ENCODE data around the gene AARS2.

GRCh38 chr6:44300292-44300823 lies 12.8 kb downstream of the AARS2 start:
- TF ChIP-seq CTCF (IDR thresholded peaks at IDR 0.05), result no peak
- TF ChIP-seq EP300 (IDR thresholded peaks at IDR 0.05), result no peak
